GM12892 (cell line): Measurements from ENCODE around the gene FUT7.

Experiments
- POLR2AphosphoS5 ChIP-seq: IDR thresholded peaks from 2 replicates; pipeline ENCODE4 v1.6.1; 2011; ENCODE audit warnings: low read depth, low read length, control low read depth
- TAF1 ChIP-seq: IDR thresholded peaks from 2 replicates; pipeline ENCODE4 v1.6.1; 2011; ENCODE audit warnings: low read depth, mild to moderate bottlenecking, control low read depth, low read length, borderline replicate concordance

DNA sequence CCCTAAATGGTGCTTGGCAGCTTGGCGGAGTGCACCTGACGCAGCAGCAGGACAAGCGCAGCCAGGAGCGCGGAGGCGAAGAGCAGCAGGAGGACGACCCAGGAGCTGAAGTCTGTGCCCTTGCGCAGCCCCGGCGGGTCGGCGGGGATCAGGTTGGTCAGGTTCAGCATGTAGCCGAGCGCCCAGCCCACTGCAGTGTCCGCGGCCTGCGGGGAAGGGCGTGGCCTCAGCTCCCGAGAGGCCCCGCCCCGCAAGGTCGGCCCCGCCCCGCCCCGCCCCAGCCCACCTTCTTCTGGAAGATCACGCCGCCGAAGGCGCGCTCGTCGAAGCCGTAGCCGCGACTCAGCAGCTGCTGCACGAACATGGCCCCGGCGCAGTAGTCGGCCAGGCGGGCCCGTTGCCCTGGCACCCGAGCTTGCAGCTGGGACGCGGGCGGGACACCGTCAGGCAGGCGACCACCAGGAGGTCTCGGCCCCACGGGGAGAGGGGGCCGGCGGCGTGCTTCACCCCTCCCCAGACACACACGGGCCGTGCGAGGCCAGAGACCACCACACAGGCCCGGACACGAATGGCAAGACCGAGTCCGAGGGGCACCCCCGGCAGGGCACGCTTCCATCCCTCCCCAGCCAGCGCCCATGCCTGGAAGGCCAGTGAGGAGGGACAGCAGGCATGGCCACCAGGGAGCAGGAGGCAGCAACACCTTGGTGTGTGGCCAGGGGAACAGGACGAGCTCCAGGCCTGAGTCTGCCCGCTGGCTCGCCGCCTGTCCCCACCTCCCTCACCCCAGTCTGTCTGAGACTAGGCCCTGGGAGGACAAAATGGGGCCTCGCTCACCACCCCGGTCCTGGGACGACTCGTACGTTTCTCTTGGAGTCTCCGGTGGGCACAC is 17.0 kb upstream of the FUT7 start:
- TF ChIP-seq TAF1 (no peak), POLR2AphosphoS5 (no peak)
